ENCODE data around the gene MPPED2. TPM values are rescaled to one million over a fixed set of nuclear protein-coding genes. Genes with fewer than 3 reads are reported as not detected.

MPPED2 gene
- polyA plus RNA-seq, 1 donor (not counting 4 experiments of a cell fraction or from before 2014, with no cell fraction given) = not detected

GRCh38 chr11:30454111-30454510 lies 132.0 kb downstream of the MPPED2 start:
- Histone ChIP-seq H4K20me1 (ENCODE audit: control insufficient read depth, extremely low read depth, insufficient read depth, low read length) (no peaks in the 10 kb centered on the region), H3K27me3 (ENCODE audit: control insufficient read depth, extremely low read depth, insufficient read depth, low read length) (no peaks in the 10 kb centered on the region), H3K27ac (ENCODE audit: control insufficient read depth, insufficient read depth, low read length) (no peak overlapping the region), H3K4me2 (ENCODE audit: control insufficient read depth, extremely low read depth, insufficient read depth, low read depth, low read length) (no peak overlapping the region), H3K9me3 (ENCODE audit: control insufficient read depth, low read depth, low read length) (no peaks in the 10 kb centered on the region), H3K36me3 (ENCODE audit: control insufficient read depth in 2 of 2, extremely low read depth in 1 of 2, insufficient read depth in 2 of 2, low read length in 2 of 2) (no peaks in the 10 kb centered on the region), H2AFZ (ENCODE audit: control insufficient read depth, low read length) (no peak overlapping the region), H3K9ac (ENCODE audit: control insufficient read depth, extremely low read depth, insufficient read depth, low read length) (no peak overlapping the region), H3K4me3 (ENCODE audit: control insufficient read depth in 2 of 3, extremely low read depth in 1 of 3, insufficient read depth in 2 of 3, low read depth in 1 of 3, low read length in 3 of 3) (no peak overlapping the region), H3K79me2 (ENCODE audit: control insufficient read depth, insufficient read depth, low read length) (no peaks in the 10 kb centered on the region), H3K9me1 (ENCODE audit: control insufficient read depth, extremely low read depth, insufficient read depth, low read length) (no peaks in the 10 kb centered on the region), H3K4me1 (ENCODE audit: control insufficient read depth, extremely low read depth, insufficient read depth, low read length) (no peaks in the 10 kb centered on the region)
- dilution Hi-C loops (cut with MboI; ENCODE audit: extremely low pct_ligation_motif_present, low sequenced_read_pairs) = no loop called here
- TF ChIP-seq CTCF (optimal IDR thresholded peaks at IDR 0.05 in 1 of 3, IDR thresholded peaks at IDR 0.05 in 1 of 3, conservative IDR thresholded peaks at IDR 0.05 in 1 of 3; ENCODE audit: extremely low read depth in 1 of 3, insufficient read depth in 2 of 3, low read length in 3 of 3) (no peak), EZH2 (IDR thresholded peaks at IDR 0.05; ENCODE audit: low read length) (no peak)
- no peak for DNase-seq (ENCODE audit: low read depth, low spot score)
- FAIRE-seq = no peak

- no peak overlapping the region for H3K27ac ChIP-seq (ENCODE audit: control insufficient read depth, insufficient read depth, low read length)
- H3K9me1 ChIP-seq (ENCODE audit: control insufficient read depth, extremely low read depth, insufficient read depth, low read length) = no peaks in the 10 kb centered on the region
- no peaks in the 10 kb centered on the region for H3K9me3 ChIP-seq (ENCODE audit: control insufficient read depth, low read depth, low read length)
- FAIRE-seq = no peak
- H3K9ac ChIP-seq (ENCODE audit: control insufficient read depth, extremely low read depth, insufficient read depth, low read length) = no peak overlapping the region
- H3K79me2 ChIP-seq (ENCODE audit: control insufficient read depth, insufficient read depth, low read length) = no peaks in the 10 kb centered on the region
- no peaks in the 10 kb centered on the region for H3K36me3 ChIP-seq (ENCODE audit: control insufficient read depth in 2 of 2, extremely low read depth in 1 of 2, insufficient read depth in 2 of 2, low read length in 2 of 2)
- no peak overlapping the region for H3K4me3 ChIP-seq (ENCODE audit: control insufficient read depth in 2 of 3, extremely low read depth in 1 of 3, insufficient read depth in 2 of 3, low read depth in 1 of 3, low read length in 3 of 3)
- H3K4me2 ChIP-seq (ENCODE audit: control insufficient read depth, extremely low read depth, insufficient read depth, low read depth, low read length) = no peak overlapping the region
- H2AFZ ChIP-seq (ENCODE audit: control insufficient read depth, low read length) = no peak overlapping the region
- dilution Hi-C loops (cut with MboI; ENCODE audit: extremely low pct_ligation_motif_present, low sequenced_read_pairs) = no loop called here
- DNase-seq (ENCODE audit: low read depth, low spot score) = no peak
- H3K27me3 ChIP-seq (ENCODE audit: control insufficient read depth, extremely low read depth, insufficient read depth, low read length) = no peaks in the 10 kb centered on the region
- no peaks in the 10 kb centered on the region for H3K4me1 ChIP-seq (ENCODE audit: control insufficient read depth, extremely low read depth, insufficient read depth, low read length)
- no peaks in the 10 kb centered on the region for H4K20me1 ChIP-seq (ENCODE audit: control insufficient read depth, extremely low read depth, insufficient read depth, low read length)
- no peak for TF ChIP-seq EZH2 (IDR thresholded peaks at IDR 0.05; ENCODE audit: low read length)
- no peak for TF ChIP-seq CTCF (optimal IDR thresholded peaks at IDR 0.05 in 1 of 3, IDR thresholded peaks at IDR 0.05 in 1 of 3, conservative IDR thresholded peaks at IDR 0.05 in 1 of 3; ENCODE audit: extremely low read depth in 1 of 3, insufficient read depth in 2 of 3, low read length in 3 of 3)
These were observed 132.4 kb downstream of the MPPED2 start for GRCh38 chr11:30453705-30454104.

Measured in keratinocyte (primary cell).